Measurements from ENCODE around the gene MAML2. TPM values are rescaled to one million over a fixed set of nuclear protein-coding genes. Genes with fewer than 3 reads are reported as not detected.

MAML2 gene
- total RNA-seq, 1 experiment from 2014 or later: 28.3 TPM

DNA sequence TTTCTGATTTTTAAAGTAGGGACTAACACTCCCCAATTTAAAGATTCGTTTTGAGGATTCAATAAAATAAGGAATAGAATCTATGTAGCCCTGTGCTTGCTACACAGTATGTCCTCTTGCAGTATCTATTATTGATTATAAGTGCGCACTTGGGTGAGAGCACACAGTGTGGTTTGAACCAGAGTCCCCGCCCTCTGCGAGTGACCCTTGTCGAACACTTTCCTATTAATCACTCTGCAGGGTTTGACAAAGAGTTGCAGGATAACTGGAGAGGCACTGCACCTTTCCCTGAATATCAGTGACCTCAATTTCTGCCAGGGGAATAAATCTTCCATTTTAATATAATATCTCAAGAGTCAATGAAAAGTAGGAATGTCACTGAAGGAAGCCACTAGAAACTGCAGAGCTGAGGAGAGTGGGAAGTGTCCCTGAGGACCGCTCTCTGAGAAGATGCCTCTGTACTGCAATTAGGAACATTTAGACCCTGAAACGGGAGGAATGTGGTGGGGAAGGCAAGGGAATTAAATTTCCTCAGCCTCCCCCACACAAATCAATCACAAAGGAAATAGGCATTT is 182.2 kb downstream of the MAML2 start:
- DNase-seq: peak in 1 of 2 experiments; percentile 3
- Histone ChIP-seq H3K27me3 (ENCODE audit: insufficient read depth, low read depth) (no peaks in the 10 kb centered on the region), H3K9me2 (ENCODE audit: insufficient read depth) (no peaks in the 10 kb centered on the region), H3K27ac (no peak overlapping the region), H3K4me2 (no peak overlapping the region), H3F3A (ENCODE audit: insufficient read depth, low read depth) (peaks cover 34% of the 10 kb centered on the region), H3K79me2 (ENCODE audit: low read depth) (peaks cover 88% of the 10 kb centered on the region), H3K9me3 (ENCODE audit: insufficient read depth, low read depth) (no peaks in the 10 kb centered on the region), H3K4me1 (replicated peaks; ENCODE audit: insufficient read depth) (peaks cover 32% of the 10 kb centered on the region), H2AFZ (no peak overlapping the region), H4K20me1 (ENCODE audit: insufficient read depth) (no peaks in the 10 kb centered on the region), H3K4me3 (no peak overlapping the region), H3K36me3 (ENCODE audit: low read depth) (no peaks in the 10 kb centered on the region)
- TF ChIP-seq, protein P1, sequence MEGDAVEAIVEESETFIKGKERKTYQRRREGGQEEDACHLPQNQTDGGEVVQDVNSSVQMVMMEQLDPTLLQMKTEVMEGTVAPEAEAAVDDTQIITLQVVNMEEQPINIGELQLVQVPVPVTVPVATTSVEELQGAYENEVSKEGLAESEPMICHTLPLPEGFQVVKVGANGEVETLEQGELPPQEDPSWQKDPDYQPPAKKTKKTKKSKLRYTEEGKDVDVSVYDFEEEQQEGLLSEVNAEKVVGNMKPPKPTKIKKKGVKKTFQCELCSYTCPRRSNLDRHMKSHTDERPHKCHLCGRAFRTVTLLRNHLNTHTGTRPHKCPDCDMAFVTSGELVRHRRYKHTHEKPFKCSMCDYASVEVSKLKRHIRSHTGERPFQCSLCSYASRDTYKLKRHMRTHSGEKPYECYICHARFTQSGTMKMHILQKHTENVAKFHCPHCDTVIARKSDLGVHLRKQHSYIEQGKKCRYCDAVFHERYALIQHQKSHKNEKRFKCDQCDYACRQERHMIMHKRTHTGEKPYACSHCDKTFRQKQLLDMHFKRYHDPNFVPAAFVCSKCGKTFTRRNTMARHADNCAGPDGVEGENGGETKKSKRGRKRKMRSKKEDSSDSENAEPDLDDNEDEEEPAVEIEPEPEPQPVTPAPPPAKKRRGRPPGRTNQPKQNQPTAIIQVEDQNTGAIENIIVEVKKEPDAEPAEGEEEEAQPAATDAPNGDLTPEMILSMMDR (conservative IDR thresholded peaks at IDR 0.05): no peak
- no peak for TF ChIP-seq EZH2 (IDR thresholded peaks at IDR 0.05; ENCODE audit: low read depth)
- CTCF ChIA-PET: no interaction called here
- POLR2A ChIA-PET (ENCODE audit: unreplicated experiment): no interaction called here
- BruUV-seq (replicated peaks): no TSS peak
- intact Hi-C loops (cut with micrococcal nuclease; ENCODE audit: unreplicated experiment): no loop called here

DNA sequence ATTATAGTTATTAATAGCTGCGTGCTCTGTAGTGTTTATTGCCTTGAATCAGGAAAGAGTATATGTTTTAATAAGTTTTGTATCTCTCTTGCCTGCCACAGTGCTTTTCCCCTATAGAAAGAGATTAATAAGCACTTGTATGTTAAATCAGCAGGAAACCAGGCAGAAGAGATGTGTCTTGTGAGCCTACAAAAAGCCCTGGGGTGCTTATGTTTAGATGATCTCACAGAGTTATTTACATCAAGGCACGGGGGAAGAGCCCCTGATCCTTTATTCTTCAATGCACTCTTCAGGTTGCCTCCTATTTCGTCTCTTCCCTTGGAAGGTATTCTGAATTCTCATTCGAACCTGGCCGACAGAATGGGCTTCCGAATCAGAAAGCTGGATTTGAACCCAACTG is 183.0 kb downstream of the MAML2 start:
- Histone ChIP-seq H3K36me3 (ENCODE audit: low read depth) (no peaks in the 10 kb centered on the region; the same call in 1 of the 2 replicates), H3K4me3 (no peak overlapping the region), H3K4me2 (no peak overlapping the region), H3K9me3 (ENCODE audit: insufficient read depth, low read depth) (no peaks in the 10 kb centered on the region), H2AFZ (no peak overlapping the region), H3F3A (ENCODE audit: insufficient read depth, low read depth) (peaks cover 39% of the 10 kb centered on the region), H3K27me3 (ENCODE audit: insufficient read depth, low read depth) (no peaks in the 10 kb centered on the region), H3K27ac (no peak overlapping the region), H4K20me1 (ENCODE audit: insufficient read depth) (no peaks in the 10 kb centered on the region), H3K79me2 (ENCODE audit: low read depth) (peaks cover 85% of the 10 kb centered on the region), H3K4me1 (replicated peaks; ENCODE audit: insufficient read depth) (peaks cover 41% of the 10 kb centered on the region), H3K9me2 (ENCODE audit: insufficient read depth) (no peaks in the 10 kb centered on the region)
- BruUV-seq (replicated peaks): no TSS peak
- DNase-seq: peak in 1 of 2 experiments; percentile 17
- ChIA-PET POLR2A (ENCODE audit: unreplicated experiment) (no interaction called here), CTCF (interaction anchor here (0.6 kb wide), 1 partner anchor 130 kb away, joined by 3 read pairs; no protein-coding TSS in a partner anchor)
- TF ChIP-seq, protein P1 (conservative IDR thresholded peaks at IDR 0.05): no peak
- TF ChIP-seq EZH2 (IDR thresholded peaks at IDR 0.05; ENCODE audit: low read depth): no peak
- intact Hi-C loops (cut with micrococcal nuclease; ENCODE audit: unreplicated experiment): no loop called here

DNA sequence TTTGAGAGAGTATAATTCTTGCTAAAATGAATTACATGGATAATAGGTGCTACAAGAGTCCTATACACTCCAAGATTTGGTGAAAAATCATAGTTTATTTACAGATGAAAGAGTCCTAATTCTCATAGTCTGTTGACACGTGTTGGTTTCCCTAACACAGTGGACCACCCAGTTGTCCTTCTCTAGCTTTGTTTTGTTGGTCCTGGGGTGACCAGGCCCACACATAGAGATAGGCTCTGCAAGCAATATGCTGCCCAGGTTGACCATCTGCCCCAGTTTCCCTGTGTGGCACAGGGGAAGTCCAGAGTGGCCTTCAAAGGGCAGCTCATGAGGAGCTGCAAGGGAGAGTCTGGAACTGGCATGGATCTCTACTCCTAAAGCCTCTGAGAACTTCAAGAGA is 184.9 kb downstream of the MAML2 start:
- no peaks in the 10 kb centered on the region for H3K9me3 ChIP-seq (ENCODE audit: insufficient read depth, low read depth)
- H2AFZ ChIP-seq: no peak overlapping the region
- CTCF ChIA-PET: no interaction called here
- POLR2A ChIA-PET (ENCODE audit: unreplicated experiment): no interaction called here
- no peak for DNase-seq
- H3K4me1 ChIP-seq (replicated peaks; ENCODE audit: insufficient read depth): peaks cover 45% of the 10 kb centered on the region
- no peak overlapping the region for H3K4me3 ChIP-seq
- H3F3A ChIP-seq (ENCODE audit: insufficient read depth, low read depth): peaks cover 40% of the 10 kb centered on the region
- H3K27me3 ChIP-seq (ENCODE audit: insufficient read depth, low read depth): no peaks in the 10 kb centered on the region
- H3K36me3 ChIP-seq (ENCODE audit: low read depth): peaks cover 8% of the 10 kb centered on the region; the same call in 1 of the 2 replicates
- peak overlapping the region; percentile 73 for H3K27ac ChIP-seq
- BruUV-seq (replicated peaks): no TSS peak
- TF ChIP-seq, protein P1 (conservative IDR thresholded peaks at IDR 0.05): no peak
- TF ChIP-seq EZH2 (IDR thresholded peaks at IDR 0.05; ENCODE audit: low read depth): no peak
- H3K9me2 ChIP-seq (ENCODE audit: insufficient read depth): no peaks in the 10 kb centered on the region
- H3K79me2 ChIP-seq (ENCODE audit: low read depth): peaks cover 83% of the 10 kb centered on the region
- no peaks in the 10 kb centered on the region for H4K20me1 ChIP-seq (ENCODE audit: insufficient read depth)
- peak overlapping the region; percentile 37 for H3K4me2 ChIP-seq
- intact Hi-C loops (cut with micrococcal nuclease; ENCODE audit: unreplicated experiment): no loop called here

All from PC-9 (cell line).